B cell (primary cell): ENCODE measurements around the gene HDAC7. TPM values are rescaled to one million over a fixed set of nuclear protein-coding genes. Genes with fewer than 3 reads are reported as not detected.

Experiments
- ATAC-seq: fragments of 200-7000 bp; cut with Tn5 transposase; one replicate; pipeline ENCODE4 v1.10.0; 2021; ENCODE audit warnings: low read depth, mild to moderate bottlenecking, moderate number of reproducible peaks, moderate library complexity
- CTCF ChIA-PET: fragments of 350-600 bp; sonication (Branson Sonifier 250); formaldehyde crosslinking; loops from one replicate; lab custom pipeline; 2021; ENCODE audit warnings: antibody characterized with exemption, inconsistent platforms; lab: Charles Lee
- POLR2A ChIA-PET: fragments of 350-600 bp; sonication (Branson Sonifier 250); formaldehyde crosslinking; loops from one replicate; lab custom pipeline; 2021; ENCODE audit warnings: antibody characterized with exemption; lab: Charles Lee
- DNase-seq: peaks from one replicate; pipeline ENCODE4 v3.0.0; 2013
- H2AFZ ChIP-seq: 2 replicates; pipeline ENCODE4 v1.6.1; 2012; ENCODE audit warnings: mild to moderate bottlenecking, low read depth, low read length; ENCODE audit not compliant: insufficient read depth, poor library complexity, severe bottlenecking
- H3K27ac ChIP-seq, 2 donors: 1 replicate in 1 of 2; 2 replicates in 1 of 2; pipeline ENCODE4 v1.5.1; 2012 to 2013; ENCODE audit warnings: low read length in 2 of 2, mild to moderate bottlenecking in 2 of 2, moderate library complexity in 1 of 2
- H3K27me3 ChIP-seq, 4 experiments: fragments of 200-600 bp in 1 of 4; sonication (generic) in 1 of 4; replicated peaks in 1 of 4; 1 replicate in 2 of 4; 2 replicates in 2 of 4; pipeline versions ENCODE4 v1.6.1 to v1.7.0; 2013 to 2016; ENCODE audit warnings: low read length in 3 of 4, mild to moderate bottlenecking in 2 of 4, mixed read lengths in 1 of 4, moderate library complexity in 1 of 4; ENCODE audit not compliant: insufficient read depth in 4 of 4, control insufficient read depth in 3 of 4; ENCODE audit errors: control extremely low read depth in 1 of 4
- H3K36me3 ChIP-seq, 2 experiments: replicated peaks in 1 of 2; 1 replicate in 1 of 2; 2 replicates in 1 of 2; pipeline versions ENCODE4 v1.6.1 to v1.7.1; 2013; ENCODE audit warnings: low read length in 1 of 2; ENCODE audit not compliant: insufficient read depth in 2 of 2, control insufficient read depth in 1 of 2; ENCODE audit errors: control extremely low read depth in 1 of 2, extremely low read depth in 1 of 2
- H3K4me1 ChIP-seq, 2 donors: fragments of 200-600 bp in 1 of 2; sonication (generic) in 1 of 2; 1 replicate in 1 of 2; 2 replicates in 1 of 2; pipeline versions ENCODE4 v1.5.1 to v1.6.1; 2013 to 2017; ENCODE audit warnings: low read length in 2 of 2; ENCODE audit not compliant: control insufficient read depth in 2 of 2, insufficient read depth in 2 of 2
- H3K4me2 ChIP-seq: replicated peaks from 2 replicates; pipeline ENCODE3; 2012; ENCODE audit warnings: mild to moderate bottlenecking, low read depth, low read length; ENCODE audit not compliant: poor library complexity, severe bottlenecking
- H3K4me3 ChIP-seq, 5 experiments: fragments of 200-600 bp in 1 of 5; sonication (generic) in 1 of 5; 1 replicate in 3 of 5; 2 replicates in 2 of 5; pipeline versions ENCODE4 v1.5.1 to v1.7.0; 2011 to 2016; ENCODE audit warnings: low read length in 4 of 5, mild to moderate bottlenecking in 4 of 5, low read depth in 2 of 5, control low read depth in 1 of 5, moderate library complexity in 1 of 5; ENCODE audit not compliant: insufficient read depth in 1 of 5; ENCODE audit errors: control extremely low read depth in 1 of 5, extremely low read depth in 1 of 5
- H3K79me2 ChIP-seq: fragments of 200-600 bp; sonication (generic); one replicate; pipeline ENCODE4 v1.6.0; 2016; ENCODE audit warnings: low read length; ENCODE audit not compliant: control insufficient read depth, insufficient read depth
- H3K9ac ChIP-seq: fragments of 200-600 bp; sonication (generic); 2 replicates; pipeline ENCODE4 v1.6.1; 2017; ENCODE audit warnings: mild to moderate bottlenecking, low read length, moderate library complexity
- H3K9me3 ChIP-seq, 3 donors: one replicate each; pipeline versions ENCODE4 v1.6.1 to v1.7.1; 2013; ENCODE audit warnings: low read length in 2 of 3; ENCODE audit not compliant: control insufficient read depth in 2 of 3, insufficient read depth in 1 of 3; ENCODE audit errors: control extremely low read depth in 1 of 3
- H4K20me1 ChIP-seq: 2 replicates; pipeline ENCODE4 v1.6.0; 2012; ENCODE audit warnings: mild to moderate bottlenecking, low read length; ENCODE audit not compliant: insufficient read depth, control insufficient read depth, poor library complexity, severe bottlenecking
- H3K27ac Mint-ChIP-seq: one replicate; pipeline ENCODE4 v1.8.0; 2021; ENCODE audit warnings: mixed read lengths
- H3K27me3 Mint-ChIP-seq: one replicate; pipeline ENCODE4 v1.8.0; 2021; ENCODE audit warnings: mixed read lengths
- H3K4me1 Mint-ChIP-seq: one replicate; pipeline ENCODE4 v1.8.0; 2021; ENCODE audit warnings: mixed read lengths
- H3K4me3 Mint-ChIP-seq: one replicate; pipeline ENCODE4 v1.8.0; 2021; ENCODE audit warnings: mixed read lengths
- H3K9me3 Mint-ChIP-seq: one replicate; pipeline ENCODE4 v1.8.0; 2022; ENCODE audit warnings: mixed read lengths; ENCODE audit not compliant: insufficient read depth
- CTCF ChIP-seq: fragments of 200-600 bp; IDR thresholded peaks from one replicate; pipeline ENCODE4 v1.8.0; 2022; ENCODE audit warnings: antibody characterized with exemption, mild to moderate bottlenecking
- EZH2 ChIP-seq: IDR thresholded peaks from 2 replicates; pipeline ENCODE4 v1.6.1; 2012; ENCODE audit warnings: borderline replicate concordance, low read depth, mild to moderate bottlenecking, moderate library complexity, low read length; ENCODE audit not compliant: insufficient read depth, poor library complexity, severe bottlenecking
- WGBS: methylation state at CpG from one replicate; pipeline ENCODE4 v1.1.5; 2013; ENCODE audit warnings: missing lambda C conversion rate; ENCODE audit not compliant: insufficient coverage; 5-methylcytosine and 5-hydroxymethylcytosine counted together
- intact Hi-C: fragments of 100-400 bp; cut with micrococcal nuclease; formaldehyde crosslinking; loops from one replicate; pipeline ENCODE4 v1.10.0; 2022
- polyA plus RNA-seq: library from polyadenylated mRNA; depleted of rRNA; stranded (reverse); fragments of >200 nt; gene quantifications from 2 replicates; pipeline ENCODE4 v1.2.3, GENCODE V29; 2012
- total RNA-seq, 2 donors: library from RNA; stranded (reverse); fragments of 120-200 nt in 1 of 2; gene quantifications; 1 replicate in 1 of 2; 2 replicates in 1 of 2; pipeline versions ENCODE4 v1.2.3 to v1.2.4, GENCODE V29; 2013 to 2022

The HDAC7 gene
- total and polyA plus RNA-seq, 2 donors (not counting 1 experiment from before 2014, with no cell fraction given) = 87.2 to 178 TPM

GRCh38 chr12:47808574-47809365, 10.9 kb downstream of the HDAC7 start:
- TF ChIP-seq CTCF (no peak), EZH2 (no peak)
- Mint-ChIP-seq H3K4me1 (peaks cover 96% of the 10 kb centered on the region), H3K4me3 (peak overlapping the region; percentile 69), H3K27me3 (no peaks in the 10 kb centered on the region), H3K27ac (peak overlapping the region; percentile 91), H3K9me3 (no peaks in the 10 kb centered on the region)
- peak overlapping the region; percentile 54 for H3K9ac ChIP-seq
- CTCF ChIA-PET = interaction anchor here (0.9 to 38.8 kb wide), 15 partner anchors 11 to 157 kb away, joined by 3 to 1203 read pairs (median 8); partner anchors contain the start of genes HDAC7 and SLC48A1
- H3K4me3 ChIP-seq = peak overlapping the region in 4 of 5 experiments; percentile 16 to 33 (median 22)
- POLR2A ChIA-PET = interaction anchor here (0.8 to 17.3 kb wide), 10 partner anchors 8 to 67 kb away, joined by 3 to 264 read pairs (median 4); partner anchors contain the start of gene HDAC7
- no peak overlapping the region for H2AFZ ChIP-seq
- peak; percentile 3 for ATAC-seq
- peaks cover 72 to 93% of the 10 kb centered on the region in 2 donors for H3K4me1 ChIP-seq
- 13% methylated on average over 7 of the region's 9 CpGs for WGBS
- H3K27me3 ChIP-seq = no peaks in the 10 kb centered on the region
- H4K20me1 ChIP-seq = no peaks in the 10 kb centered on the region
- H3K9me3 ChIP-seq = no peaks in the 10 kb centered on the region
- H3K79me2 ChIP-seq = peaks cover 94% of the 10 kb centered on the region
- H3K27ac ChIP-seq = peak overlapping the region; percentile 90 to 94
- peak overlapping the region; percentile 84 for H3K4me2 ChIP-seq
- peak; percentile 54 for DNase-seq
- H3K36me3 ChIP-seq = peaks cover 0 to 14% of the 10 kb centered on the region in 2 experiments
- intact Hi-C loops = loop anchor here (1.0 kb wide), 5 partner anchors 11 to 102 kb away; partner anchors contain the start of genes HDAC7, RPAP3 and SLC48A1
